Activated CD8-positive, alpha-beta memory T cell treated with anti-CD3 and anti-CD28 coated beads for 24 hours (primary cell): Measurements from ENCODE around the gene CCSER1.

ENCODE experiments used
- DNase-seq: peaks from one replicate; pipeline ENCODE4 v3.0.0-alpha.2; 2020

CCSER1 gene

GRCh38 chr4:90198086-90198847, 71.1 kb downstream of the CCSER1 start:
- DNase-seq, result no peak

- DNase-seq, result no peak
These were observed 80.8 kb downstream of the CCSER1 start for GRCh38 chr4:90207887-90208454.

DNA sequence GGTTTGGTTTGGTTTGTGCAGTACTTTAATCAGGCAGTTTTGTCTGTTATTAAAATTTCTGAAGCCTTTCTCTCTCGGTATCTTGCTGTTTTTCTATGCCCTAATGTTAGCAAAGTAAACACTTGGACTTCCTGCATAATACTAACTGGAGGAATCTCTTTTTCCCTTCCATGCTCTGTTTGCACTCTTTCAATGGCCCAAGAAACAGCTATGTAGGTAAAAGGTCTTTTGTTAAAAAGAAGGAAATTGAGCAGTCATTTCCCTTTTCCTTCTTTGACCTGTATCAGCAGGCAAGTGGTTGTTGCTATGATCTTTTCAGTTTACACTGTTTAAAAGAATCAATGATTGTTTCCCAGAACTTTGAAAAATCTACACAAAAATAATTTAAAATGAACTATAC, 82.7 kb downstream of the CCSER1 start:
- no peak for DNase-seq

DNA sequence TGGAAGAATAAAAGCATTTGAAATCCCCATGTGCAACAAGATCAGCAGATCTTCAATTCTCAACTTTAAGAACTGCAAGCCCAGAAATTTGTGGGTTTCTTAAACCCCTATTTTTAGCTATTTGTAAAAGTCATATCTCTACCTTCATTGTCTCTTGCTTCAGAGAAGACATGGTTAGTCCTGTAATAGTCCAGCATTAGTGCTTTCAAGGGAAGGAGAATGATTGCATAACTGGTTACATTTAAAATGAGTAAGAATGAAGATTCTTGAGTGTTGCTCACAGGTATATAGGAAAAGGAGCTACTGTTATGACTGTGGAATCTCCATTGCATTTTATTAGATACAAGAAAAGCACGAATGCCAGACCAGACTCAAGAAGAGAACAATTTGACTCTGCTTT, 84.0 kb downstream of the CCSER1 start:
- DNase-seq, result no peak

- no peak for DNase-seq
These were observed 88.1 kb downstream of the CCSER1 start for GRCh38 chr4:90215286-90215685.

DNA sequence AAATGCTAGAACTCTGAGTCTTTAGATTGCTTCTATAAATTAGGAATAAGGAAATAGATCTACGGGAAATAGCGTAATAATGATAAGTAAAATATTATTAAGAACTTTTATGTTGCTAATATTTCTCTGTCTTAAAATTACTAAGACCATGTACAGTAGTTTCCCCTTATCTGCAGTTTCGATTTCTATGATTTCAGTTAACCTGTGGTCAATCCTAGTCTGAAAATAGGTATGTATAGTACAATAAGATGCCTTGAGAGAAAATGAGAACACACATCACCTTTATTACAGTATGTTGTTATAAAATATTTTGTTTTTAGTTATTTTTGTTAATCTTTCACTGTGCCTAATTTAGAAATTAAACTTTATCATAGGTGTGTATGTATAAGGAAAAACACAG, 92.6 kb downstream of the CCSER1 start:
- DNase-seq, result no peak

GRCh38 chr4:90220459-90220858, 93.3 kb downstream of the CCSER1 start:
- no peak for DNase-seq

- DNase-seq, result no peak
These were observed 99.5 kb downstream of the CCSER1 start for GRCh38 chr4:90226734-90227133.

DNA sequence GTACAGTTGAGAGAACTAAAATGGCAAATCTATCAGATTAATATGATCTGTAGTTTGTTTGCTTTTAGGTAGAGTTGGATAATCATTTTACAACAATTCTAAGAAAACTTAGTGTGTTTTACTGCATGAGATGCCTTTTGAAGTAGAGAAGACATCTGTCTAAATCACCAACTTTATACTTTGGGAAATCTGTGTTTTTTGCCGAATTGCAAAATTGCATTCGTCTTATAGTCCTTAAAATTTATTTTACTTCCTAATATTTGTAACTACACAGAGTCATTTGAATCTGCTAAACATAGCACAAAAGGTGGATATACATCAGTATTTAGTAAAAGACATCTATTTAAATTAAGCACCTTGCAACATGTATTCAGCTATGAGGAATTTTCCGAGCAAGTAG, 100.0 kb downstream of the CCSER1 start:
- no peak for DNase-seq

DNA sequence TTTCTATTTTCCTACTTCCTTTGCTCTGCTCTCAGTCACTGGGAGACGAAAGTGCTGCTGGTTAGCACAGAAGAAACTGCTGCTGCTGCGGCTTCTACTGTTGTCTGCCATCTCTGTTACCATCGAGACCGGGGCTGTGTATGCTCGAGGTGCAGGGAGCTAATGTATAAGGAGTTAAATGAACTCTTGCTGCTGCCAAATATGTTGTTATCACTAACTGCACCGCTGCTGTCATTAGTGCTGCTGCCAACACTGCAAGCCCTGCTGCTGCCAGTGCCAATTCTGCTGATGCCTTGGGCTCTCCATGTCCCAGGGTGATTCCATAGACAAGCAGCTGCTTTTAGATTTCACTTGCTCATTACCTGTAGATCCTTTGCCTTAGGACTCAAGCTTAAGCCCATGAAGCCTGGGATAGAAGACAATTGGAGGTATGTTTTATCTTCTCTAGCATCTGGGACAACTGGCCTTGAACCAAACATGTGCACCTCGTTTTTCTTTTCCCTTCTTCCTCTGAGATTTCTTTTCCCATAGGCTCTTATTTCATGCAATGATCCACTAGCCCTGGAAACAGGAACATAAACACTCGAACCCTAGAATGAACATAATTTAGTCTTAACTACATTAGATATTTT, 107.8 kb downstream of the CCSER1 start:
- DNase-seq, result no peak

DNA sequence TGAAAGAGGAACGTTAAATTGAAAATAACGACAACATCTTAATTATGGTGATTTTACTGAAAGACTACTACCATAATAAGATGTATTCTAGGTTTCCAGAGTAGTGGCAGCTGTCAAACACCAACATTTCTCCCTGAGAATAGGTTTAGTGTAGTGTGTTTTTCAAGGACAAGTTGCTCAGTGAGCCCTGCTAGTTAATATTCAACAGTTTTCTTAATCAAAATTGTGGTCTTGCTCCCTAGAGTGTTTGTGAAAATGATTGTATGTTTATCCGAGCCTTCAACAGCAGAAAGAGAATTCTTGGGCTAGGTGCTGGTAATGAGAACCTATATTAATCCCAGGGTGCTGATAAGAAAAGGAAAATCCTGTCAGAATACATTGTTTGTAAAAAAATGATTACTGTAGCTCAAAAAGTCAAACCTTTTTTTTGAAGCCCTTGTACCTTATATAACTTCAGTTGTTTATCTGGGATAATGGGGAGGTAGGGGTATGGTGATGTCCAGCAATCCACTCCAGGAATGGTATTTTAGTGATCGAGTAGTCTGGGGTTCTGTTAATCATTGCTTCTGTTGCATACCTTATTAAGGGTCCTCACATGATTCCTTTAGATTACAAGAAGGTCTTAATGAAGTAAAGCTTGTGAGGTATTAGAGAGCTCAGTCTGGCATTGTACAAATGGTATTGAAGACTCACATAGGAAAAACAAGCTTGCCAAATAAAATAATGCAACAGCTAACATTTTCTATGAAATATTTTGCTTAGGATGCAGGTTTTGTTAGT, 110.7 kb downstream of the CCSER1 start:
- DNase-seq, result no peak

GRCh38 chr4:90240333-90240732, 113.1 kb downstream of the CCSER1 start:
- no peak for DNase-seq

DNA sequence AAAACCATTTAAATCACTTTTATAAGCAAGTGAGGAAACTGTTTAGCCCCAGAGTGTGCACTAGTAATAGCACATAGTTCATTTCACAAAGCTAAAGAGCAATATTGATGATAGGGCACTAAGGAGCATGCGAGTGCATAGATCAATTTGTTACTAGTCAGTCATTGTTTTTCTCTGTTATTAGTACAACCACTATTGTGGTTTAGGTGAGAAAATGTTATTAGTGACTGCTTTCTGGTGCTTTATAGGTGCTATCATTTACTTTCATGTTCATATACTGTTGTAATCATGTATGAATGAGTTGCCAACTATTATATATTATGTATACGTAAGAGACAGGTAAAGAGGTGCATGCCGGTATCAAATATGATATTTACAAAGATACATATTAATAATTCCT, 113.8 kb downstream of the CCSER1 start:
- DNase-seq, result no peak

GRCh38 chr4:90245837-90246236, 118.6 kb downstream of the CCSER1 start:
- no peak for DNase-seq

DNA sequence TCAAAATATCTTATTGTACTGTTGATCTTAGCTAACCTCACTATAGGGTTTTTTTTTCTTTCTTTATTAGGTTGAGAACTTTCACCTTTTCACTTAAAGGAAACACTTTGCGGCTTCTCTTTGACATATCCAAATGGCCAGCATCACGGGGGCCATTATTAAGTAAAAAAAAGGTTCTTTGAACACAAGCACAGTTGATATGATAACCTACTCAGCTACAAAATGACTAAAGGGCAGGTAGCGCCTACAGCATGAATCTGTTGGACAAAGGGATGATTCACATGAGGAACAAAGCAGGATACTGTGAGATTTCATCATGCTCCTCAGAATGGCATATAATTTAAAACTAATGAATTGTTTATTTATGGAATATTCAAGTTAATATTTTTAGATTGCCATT, 119.6 kb downstream of the CCSER1 start:
- DNase-seq, result no peak

GRCh38 chr4:90254357-90254756, 127.2 kb downstream of the CCSER1 start:
- no peak for DNase-seq

- DNase-seq, result no peak
These were observed 147.0 kb downstream of the CCSER1 start for GRCh38 chr4:90274175-90274574.

- DNase-seq, result no peak
These were observed 153.8 kb downstream of the CCSER1 start for GRCh38 chr4:90280954-90281353.

- DNase-seq, result no peak
These were observed 154.6 kb downstream of the CCSER1 start for GRCh38 chr4:90281541-90282355.

GRCh38 chr4:90290345-90290744, 163.2 kb downstream of the CCSER1 start:
- DNase-seq, result no peak

DNA sequence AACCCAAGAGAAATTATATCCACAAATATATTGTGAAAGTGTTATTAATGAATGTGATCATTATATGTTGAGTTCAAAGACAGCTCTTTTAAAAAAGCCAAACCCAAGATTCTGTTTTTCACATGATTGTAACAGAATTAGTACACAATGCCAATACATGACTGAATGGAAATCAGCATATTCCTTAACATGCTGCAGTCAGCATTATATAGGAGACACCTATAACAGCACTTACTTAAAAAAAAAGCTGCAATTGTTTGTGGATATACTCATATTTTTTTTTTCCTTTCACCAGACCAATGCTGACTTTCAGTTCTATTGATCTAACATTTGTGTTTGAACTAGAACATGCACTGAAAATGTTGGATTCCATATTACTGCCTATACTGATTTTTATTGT, 165.2 kb downstream of the CCSER1 start:
- no peak for DNase-seq

DNA sequence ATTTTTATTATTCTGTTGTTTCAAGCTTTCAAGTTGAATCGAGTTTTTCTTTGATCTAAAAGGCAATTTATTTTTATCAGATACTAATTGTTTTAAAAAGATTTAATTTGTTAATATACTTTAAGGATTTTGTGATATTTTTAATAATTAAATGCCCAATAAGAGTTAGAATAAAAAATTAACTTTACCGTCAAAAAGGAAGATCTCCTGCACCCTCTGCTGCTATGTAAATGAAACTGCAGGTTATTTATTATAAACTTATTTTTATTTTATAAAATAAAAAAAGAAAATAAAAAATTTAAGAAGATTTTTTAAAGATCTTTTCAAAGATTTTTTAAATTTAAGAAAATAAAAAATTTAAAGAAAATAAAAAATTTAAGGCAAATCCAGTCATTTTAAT, 166.1 kb downstream of the CCSER1 start:
- DNase-seq, result no peak

- no peak for DNase-seq
These were observed 172.2 kb downstream of the CCSER1 start for GRCh38 chr4:90299373-90299772.
